GM18858 (cell line): ENCODE data around the gene EIF4E.
"Not testable (repeated sequence)": the region's sequence is repeated elsewhere in the genome, so short reads cannot be mapped to it uniquely, and the experiment has no call there.

Experiments
- ATAC-seq: cut with Tn5 transposase; IDR thresholded peaks from one replicate; pipeline ENCODE4 v1.9.1; 2021; ENCODE audit not compliant: unreplicated experiment

The EIF4E gene

DNA sequence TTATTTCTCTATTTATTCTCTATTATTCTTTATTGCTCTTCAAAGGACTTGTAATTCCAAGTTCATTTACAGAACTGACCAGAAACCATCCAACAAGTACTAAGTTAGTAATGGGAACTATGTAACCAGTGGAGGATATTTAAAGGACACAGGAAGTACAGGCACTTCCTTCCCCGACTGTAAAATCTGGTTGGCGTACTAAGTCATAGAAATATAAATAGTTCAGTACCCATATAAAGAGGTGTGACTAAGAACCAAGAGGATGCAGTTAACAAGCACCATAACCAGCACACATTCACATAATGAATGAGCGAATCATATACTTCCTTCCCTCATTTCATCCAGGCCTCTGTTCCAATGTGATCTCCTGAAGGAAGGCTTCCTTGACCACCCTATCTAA, 3.6 kb upstream of the EIF4E start:
- peak; percentile 18 for ATAC-seq

DNA sequence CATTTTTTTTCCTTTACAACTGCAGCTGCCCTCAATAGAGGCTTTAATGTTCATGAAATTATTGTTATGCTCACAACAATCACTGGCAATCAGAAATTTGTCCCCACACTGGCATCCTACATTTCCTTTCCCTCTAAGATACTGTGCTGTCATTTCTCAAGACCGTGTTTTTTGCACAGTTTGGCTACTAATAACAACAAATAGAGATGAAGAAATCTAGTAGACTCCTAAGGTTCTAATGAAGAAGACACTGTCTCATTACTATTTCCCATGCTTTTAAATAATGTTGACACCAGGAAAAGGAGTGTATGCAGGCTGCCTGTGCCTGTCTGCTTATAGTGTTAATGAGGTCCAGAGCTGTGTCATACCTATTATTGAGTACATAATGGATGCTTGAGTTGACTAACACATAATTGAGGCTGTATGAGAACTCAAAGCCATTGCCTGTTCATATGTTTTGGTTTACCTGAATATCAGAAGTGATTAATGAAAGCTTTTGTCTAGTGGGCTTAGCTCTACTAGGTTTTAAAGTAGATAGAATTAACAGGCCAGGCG, 1.5 kb upstream of the EIF4E start:
- ATAC-seq = no peak

DNA sequence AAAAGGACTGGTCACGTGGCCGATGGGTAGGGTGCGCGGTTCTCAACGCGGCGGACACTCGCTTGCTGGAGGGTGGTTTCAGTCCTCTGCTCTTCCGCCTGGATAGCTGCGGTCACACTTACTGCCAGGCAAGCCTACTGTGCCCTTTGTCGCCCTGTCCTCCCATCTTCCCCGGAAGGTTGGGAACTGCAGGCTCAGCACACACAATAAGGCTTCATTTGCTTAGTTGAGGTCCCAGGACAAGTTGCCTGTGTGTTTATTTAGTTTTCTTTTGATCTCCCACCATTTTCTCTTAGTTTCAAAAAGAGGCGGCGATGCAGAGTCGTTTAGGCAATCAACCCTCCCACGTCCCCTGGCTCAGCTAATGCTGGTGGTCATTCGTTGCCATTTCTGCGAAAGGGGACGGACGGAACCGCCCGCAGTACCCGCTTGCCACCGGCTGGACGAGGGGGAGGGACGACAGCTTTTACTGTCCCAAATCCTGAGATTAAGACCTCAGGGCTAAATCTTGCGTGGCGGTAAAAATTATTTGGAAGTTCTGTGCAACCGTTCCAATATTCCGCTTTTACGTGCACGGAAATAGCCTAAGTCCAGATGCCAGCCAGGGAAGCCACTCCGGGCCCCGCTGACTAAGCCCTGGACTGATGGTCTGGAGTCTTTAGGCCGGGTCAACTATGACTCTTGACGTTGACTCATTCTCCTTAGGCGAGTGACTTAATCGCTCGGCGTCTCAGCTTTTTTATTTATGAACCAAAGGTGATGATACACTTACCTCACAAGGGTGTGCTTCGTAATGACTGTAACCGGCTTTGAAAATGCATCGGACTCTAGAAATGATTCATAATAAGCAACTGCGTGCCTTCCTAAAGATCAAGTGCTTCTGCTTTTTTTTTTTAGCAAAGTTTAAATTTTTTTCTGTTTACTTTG, 671 bp upstream of the EIF4E start:
- ATAC-seq = peak; percentile 50

DNA sequence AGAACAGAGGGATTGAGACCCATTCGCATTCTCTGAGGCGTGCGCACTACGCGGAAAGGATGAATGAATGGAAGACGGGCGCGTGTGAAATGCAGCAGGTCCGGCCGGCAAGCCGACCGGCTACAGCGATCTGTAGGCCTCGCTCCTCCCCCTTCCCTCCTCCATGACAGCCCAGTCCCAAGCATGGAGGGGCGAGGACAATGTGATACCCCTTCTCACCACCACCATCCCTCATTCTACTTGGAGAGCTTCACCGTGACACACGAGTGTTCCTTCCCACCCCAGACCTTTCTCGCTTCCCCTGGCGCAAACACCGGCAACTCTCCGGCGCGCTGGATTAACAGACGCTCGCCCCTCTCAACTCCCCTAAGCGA, 815 bp downstream of the EIF4E start:
- ATAC-seq = peak; percentile 26

DNA sequence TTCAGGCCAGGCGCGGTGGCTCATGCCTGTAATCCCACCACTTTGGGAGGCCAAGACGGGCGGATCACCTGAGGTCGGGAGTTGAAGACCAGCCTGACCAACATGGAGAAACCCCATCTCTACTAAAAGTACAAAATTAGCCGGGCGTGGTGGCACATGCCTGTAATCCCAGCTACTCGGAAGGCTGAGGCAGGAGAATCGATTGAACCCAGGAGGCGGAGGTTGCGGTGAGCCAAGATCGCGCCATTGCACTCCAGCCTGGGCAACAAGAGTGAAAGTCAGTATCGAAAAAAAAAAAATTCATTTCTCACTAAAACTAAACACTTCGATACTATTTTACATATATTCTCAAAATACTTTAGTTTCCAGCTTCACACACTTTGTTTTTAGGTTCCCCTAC, 2.7 kb downstream of the EIF4E start:
- ATAC-seq = not testable (repeated sequence)

DNA sequence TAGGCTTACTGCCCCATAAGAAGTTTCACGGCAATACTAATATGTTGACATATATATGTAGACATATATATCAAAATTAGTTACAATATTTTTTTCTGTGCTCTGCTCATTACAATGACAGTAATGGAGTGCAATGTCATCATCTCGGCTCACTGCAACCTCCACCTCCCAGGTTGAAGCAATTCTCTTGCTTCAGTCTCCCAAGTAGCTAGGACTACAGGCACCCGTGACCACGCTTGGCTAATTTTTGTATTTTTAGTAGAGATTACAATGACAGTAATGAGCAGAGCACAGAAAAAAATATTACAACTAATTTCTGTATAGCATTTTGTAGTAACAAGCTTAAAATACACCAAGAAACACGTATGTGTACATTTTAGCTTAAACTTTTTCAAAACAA, 7.6 kb downstream of the EIF4E start:
- ATAC-seq = no peak

DNA sequence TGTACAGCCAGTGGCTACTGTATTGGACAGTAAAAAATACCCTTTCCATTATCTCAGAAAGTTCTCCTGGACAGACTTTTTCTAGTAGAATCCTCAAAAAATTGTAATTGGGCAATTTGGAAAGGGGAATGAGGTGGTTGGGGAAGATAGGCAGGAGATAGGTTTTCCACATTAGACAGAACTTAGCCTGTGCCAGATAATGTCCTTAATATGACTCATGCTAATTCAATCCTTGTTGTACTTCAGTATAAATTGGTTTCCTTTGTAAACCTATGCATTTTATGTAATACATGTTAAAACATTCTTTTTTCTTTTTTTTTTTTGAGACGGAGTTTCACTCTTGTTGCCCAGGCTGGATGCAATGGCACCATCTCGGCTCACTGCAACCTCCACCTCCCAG, 8.9 kb downstream of the EIF4E start:
- no peak for ATAC-seq

DNA sequence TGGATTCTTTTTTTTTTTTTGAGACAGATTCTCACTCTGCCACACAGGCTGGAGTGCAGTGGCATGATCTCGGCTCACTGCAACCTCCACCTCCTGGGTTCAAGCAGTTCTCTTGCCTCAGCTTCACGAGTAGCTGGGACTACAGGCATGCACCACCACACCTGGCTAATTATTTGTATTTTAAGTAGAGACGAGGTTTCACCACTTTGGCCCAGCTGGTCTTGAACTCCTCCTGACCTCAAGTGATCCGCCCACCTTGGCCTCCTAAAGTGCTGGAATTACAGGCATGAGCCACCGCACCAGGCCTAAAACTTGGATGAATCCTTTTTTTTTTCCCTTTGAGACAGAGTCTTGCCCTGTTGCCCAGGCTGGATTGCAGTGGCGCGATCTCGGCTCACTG, 18.2 kb downstream of the EIF4E start:
- not testable (repeated sequence) for ATAC-seq

DNA sequence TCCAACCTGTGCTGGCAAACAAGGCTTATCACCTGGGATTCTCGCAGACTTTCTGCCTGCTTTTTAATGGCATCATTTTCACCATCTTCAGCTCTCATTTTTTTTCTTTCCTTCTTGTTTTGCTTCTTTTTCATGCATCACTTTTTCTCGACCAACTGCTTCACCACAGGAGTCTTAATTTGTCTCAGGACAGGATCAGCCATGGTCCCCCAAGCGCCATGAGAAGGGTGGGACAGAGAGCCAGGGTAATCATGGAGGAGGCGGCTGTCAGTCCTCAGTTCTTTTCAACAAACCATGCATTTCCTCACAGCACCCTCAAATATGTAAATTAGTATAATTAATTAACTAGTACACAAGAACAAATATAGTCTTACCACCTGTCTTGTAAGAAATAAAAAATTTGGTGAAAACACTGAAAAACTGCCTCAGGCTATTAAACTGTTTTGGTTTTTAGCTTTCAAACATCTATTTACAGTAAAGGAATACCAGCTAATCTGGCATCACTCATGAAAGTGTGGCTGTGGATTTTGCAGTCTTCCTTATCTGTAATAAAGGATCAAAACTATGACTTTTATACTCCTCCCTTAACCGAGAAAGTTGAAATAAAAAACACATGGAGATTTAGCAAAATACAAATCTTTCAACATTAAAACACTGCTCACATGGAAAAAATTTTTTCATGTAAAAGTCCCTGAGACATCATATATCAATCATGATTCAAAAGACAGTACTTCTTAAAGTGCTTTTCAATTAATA, 19.1 kb downstream of the EIF4E start:
- no peak for ATAC-seq

DNA sequence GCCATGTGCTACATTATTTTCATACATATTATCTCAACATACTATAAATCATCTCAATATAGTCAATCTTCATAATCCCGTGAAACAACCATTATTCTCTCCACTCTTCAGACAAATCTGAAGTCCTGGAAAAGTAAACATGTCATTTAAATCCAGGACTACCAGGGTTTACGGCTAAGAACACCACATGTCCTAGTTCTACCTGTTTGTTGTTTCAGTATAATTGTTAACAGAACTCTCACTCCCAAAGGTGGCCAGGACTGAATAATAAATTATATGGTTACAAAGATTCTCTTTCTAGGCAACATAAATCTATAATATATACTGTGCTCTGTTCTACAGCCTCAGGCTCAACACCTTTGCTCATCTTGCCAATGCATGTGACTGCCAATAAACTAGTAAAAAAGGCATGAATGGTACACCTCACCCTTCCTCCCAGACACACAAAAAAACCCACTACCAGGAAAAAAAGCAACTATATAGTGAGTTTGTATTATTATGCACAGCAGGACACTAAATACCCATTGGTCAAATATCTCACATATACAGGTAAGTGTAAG, 20.1 kb downstream of the EIF4E start:
- no peak for ATAC-seq

DNA sequence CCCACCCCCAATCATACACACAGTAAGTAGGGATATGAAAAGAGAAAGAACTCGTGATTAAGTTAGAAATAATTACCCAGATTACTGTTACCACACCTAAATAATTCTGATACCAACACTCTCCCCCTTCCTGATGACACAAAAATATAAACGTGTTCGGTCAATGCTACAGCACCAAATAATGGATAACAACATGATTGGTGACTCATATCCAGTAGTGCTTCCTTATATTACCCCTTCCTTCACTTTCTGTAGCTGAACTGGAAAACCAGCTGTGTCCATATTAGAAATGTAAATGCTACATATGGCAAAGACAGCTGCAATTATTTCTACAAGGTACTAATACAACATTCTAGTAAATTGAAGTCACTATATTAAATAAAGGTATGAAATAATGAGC, 20.8 kb downstream of the EIF4E start:
- ATAC-seq = no peak

DNA sequence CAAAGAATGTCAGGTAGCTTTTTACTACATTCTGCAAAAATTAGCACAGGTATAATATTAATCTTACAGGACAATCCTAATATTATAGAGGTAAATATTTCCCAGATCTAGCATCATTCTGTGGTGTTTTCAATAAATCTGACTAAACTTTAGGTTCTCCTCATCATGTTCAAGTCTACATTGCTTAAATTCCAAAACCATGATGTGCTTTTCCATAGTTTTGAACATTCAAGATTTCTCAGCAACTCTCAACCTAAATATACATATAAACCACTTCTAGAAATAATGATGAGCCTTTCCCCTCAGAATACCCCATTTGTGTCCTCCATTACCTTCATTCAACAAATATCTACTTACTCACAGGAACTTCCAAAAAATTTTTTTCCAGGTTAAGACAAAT, 23.1 kb downstream of the EIF4E start:
- ATAC-seq = no peak

DNA sequence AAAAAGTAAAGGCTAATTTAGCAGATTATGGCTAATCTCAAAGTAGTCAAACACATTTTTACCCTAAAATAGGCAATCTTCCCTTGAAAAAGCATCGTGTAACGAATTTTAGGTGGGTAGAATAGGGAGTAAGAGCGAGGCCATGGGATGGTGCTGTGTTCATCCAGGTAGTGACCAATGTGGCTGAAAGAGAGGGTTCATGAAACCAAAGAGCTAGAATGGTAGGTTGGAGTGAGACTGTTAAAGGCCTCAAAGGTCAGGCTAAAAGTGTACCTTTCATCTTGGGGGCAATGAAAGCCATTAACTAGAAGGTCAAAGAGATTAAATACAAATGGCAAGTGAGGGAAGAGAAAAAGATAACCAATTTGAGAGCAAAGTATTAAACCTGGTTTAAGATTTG, 23.6 kb downstream of the EIF4E start:
- ATAC-seq = no peak

DNA sequence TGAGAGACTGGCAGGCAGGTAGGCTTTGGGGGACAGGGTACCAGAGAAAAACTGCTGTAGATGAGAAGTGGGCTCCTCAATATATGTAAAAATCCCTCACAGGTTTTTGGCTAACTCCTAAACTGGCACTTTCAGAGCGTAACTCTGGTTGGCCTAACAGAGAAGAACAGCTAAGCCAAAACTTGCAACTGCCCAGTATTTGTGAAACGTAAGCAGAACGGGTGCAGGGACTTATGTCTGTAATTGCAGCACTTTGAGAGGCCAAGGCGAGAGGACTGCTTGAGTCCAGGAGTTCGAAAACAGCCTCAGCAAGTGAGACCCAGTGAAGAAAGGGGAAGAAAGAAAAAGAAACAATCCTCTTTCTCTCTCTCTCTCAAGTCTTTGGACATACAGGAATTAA, 25.0 kb downstream of the EIF4E start:
- ATAC-seq = no peak

DNA sequence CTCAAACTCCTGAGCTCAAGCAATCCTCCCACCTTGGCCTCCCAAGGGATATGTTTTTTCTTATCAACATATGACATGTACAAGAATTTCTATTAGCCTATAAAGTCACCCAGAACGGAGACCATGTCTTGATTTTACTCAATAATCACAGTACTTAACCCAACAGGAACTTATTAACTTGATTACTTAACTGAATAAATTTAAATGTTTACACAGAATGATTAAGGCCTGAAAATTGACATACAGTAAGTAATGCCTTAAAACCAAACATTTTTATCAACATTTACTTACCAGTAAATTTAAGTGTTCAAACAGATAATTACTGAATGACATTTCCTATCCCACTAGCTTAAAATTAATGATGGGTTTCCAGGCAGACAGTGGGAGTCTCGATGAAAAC, 25.4 kb downstream of the EIF4E start:
- ATAC-seq = no peak

DNA sequence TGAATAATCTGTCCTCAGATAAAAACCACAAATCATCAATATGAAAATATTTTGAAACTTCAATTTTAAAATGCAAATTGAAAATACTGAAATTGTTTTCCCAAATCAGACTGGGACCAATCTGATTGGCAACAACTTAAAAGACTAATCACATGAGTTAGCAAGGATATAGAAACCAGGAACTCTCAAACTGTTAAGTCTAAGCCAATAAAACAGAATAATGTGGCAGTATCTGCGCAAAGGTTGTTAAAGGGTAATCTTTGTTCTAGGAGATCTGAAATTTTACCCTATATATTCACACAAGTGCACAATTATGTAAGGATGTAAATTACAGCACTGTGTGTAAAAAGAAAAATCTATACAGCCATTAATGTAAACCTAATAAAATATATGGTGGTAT, 29.7 kb downstream of the EIF4E start:
- no peak for ATAC-seq

DNA sequence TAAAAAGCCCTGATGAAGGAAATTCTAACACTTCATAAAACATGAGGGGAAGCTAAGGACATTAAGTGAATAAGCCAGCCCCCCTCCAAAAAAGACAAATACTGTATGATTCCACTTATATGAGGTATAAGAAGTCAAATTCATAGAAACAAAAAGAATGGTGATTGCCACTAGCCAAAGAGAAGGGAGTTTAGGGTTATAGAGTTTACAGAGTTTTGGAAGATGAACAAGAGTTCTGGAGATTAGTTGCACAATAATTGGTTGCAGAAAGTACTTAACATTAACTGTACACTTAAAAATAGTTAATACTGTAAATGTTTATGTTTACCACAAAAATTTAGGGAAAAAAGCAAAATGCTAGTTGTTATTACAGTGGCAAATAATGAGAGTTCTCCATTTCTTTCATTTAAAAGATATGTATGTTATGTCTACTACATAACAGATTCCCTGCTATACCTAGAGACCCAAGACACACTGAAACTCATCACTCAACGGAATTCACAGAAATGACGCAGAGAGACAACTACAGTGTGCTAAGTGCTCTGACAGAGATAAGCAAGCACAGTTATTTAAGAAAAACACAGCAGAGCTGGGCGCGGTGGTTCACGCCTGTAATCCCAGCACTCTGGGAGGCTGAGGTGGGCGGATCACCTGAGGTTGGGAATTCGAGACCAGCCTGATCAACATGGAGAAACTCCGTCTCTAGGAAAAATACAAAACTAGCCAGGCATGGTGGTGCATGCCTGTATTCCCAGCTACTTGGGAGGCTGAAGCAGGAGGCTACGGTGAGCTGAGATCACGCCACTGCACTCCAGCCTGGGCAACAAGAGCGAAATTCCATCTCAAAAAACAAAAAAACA, 37.2 kb downstream of the EIF4E start:
- no peak for ATAC-seq

DNA sequence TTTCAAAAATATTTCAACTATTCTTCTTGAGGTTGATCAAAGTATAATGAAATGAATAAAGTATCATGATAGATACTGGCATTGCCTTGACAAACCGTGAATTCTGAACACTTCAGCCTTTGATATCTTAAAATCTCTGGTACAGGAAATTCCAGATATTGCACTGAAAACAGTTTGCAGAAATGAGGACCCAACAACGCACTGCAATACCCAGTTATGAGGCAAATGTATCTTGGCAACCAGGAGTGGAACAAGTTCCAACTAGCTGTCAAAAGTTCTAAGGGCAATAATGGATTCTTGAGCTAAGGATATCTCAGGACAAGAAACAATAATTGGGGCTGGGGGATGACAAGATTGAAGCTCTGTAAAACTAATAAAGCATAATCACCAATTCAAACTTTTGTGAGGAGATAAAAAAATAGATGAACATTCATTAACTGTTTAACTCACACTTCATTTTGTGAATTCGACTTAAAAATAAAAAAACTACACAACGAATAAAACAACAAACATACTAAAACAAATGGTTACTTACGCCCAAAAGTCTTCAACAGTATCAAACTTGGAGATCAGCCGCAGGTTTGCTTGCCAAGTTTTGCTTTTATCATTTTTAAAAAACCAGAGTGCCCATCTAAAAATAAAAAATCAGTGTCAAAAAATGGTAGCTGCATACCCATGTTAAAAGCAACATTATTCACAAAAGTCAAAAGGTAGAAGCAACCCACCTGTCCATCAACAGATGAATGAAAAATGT, 38.1 kb downstream of the EIF4E start:
- no peak for ATAC-seq

DNA sequence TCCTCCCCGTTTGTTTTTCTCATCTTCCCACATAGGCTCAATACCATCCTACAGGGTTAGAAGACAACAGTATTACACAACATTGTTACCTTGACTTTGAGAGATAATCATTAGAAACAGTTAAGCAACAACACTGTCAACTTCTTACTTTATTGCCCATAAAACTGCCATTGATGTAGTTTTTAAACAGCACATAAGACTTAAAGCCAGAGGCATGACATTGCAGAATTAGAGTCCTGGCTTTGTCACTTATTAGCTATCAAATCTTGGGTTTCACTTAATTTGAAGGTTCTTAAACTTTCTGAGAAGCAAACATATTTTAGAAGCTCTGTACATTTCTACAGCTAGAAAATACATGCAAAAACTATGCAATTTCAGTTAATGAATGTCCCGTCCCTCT, 41.8 kb downstream of the EIF4E start:
- ATAC-seq = no peak

DNA sequence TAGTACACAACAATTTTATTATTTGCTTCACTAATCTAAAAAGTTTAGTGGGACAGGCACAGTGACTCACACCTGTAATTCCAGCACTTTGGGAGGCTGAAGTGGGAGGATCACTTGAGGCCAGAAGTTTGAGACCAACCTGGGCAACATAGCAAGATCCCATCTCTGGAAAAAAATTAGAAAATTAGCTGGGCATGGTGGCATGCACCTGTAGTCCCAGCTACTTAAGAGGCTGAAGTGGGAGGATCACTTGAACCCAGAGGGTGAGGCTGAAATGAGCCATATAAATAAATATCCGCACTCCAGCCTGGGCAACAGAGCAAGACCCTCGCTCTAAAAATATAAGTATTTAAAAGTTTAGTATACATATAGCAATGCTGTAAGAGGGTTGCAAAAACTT, 42.6 kb downstream of the EIF4E start:
- not testable (repeated sequence) for ATAC-seq
